ENCODE data around the gene TXLNG.
"Not testable (repeated sequence)": the region's sequence is repeated elsewhere in the genome, so short reads cannot be mapped to it uniquely, and the experiment has no call there.

The TXLNG gene

DNA sequence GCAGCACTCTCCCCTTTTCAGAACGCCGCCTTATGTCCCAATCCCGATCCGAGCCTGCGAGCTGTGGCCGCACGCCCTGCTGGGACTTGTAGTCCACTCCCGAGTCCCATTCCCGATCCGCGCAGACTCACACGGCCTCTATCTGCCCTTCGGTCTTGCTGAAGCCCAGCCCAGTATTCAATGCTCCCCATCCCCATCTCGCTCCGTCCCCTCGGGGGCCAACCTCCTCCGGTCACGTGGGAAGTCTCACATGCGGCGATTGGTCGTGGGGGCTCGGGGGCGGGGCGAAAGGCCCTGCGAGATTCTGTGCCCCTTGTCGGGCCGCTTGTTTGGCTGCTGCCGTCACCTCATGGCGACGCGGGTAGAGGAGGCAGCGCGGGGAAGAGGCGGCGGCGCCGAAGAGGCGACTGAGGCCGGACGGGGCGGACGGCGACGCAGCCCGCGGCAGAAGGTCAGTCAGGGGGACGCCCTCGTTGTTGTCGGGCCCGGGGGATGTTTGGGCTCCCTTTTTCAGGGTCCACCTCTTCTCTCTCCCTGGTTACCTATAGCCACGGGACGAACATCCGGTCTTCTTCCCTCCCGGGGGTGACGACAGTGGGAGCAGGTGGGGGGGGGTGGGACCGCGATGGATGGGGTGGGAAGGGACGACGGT is at the start of gene TXLNG:
TSS of gene TXLNG (plus strand) at position 328 of the 652 bp plus-strand sequence. CDS start at position 350, 22 bp downstream.
- DNase-seq = peak; percentile 95 to 96

- no peak for DNase-seq
These were observed 49.2 kb upstream of the TXLNG start for GRCh38 chrX:16737024-16737423.

GRCh38 chrX:16739574-16739973 is 46.7 kb upstream of the TXLNG start:
- DNase-seq = no peak

GRCh38 chrX:16743604-16744325 is 42.5 kb upstream of the TXLNG start:
- no peak for DNase-seq

DNA sequence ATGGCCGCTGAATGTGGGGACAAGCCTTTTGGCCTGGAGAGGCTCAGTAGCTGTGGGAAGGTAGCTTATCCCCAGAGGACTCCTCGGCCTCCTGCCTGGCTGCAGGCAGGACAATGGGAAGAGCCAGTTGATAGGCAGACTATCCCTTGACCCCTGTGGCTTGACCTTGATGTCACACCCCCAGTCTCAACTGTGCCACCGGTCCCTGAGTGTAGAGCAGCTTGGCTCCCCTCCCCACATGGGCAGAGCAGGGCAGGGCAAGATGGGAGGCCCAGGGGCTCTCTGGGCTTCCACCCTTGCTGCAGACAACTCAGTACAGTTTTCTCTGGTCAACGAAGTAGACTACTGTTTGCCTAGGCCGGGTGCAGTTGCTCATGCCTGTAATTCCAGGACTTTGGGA is 41.2 kb upstream of the TXLNG start:
- no peak for DNase-seq

DNA sequence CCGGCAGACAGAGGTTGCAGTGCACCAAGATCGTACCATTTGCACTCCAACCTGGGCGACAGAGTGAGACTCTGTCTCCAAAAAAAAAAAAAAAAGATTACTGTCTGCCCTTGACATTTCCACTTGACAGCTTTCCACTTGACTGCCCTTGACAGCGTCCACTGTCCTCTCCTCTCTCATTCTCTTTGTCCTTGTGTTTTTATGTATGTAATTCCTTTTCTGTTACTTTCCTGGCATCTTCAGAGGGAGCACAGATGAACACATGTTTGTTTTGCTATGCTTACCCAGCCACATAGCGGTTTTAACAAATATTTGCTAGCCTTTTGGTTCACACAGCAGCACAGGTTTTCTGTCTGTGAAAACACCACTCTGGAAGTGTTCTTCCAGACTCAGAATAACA is 40.6 kb upstream of the TXLNG start:
- no peak for DNase-seq

DNA sequence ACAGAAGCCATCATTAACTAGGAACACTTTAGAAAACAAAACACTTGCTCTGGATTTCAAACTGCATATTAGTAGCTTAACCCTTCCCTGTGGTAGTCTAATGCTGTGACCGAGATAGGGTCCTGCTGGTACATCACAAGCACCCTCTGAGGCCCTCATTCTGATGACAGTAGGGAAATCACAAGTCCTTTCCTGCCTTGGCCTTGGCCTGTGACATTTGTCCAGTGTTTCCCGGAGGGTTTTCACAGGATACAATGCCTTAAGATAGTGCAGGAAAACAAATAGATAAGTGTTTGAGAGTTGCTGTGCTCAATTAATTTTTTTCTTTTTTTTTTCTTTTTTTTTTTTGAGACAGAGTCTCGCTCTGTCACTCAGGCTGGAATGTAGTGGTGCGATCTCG is 37.8 kb upstream of the TXLNG start:
- DNase-seq = no peak

DNA sequence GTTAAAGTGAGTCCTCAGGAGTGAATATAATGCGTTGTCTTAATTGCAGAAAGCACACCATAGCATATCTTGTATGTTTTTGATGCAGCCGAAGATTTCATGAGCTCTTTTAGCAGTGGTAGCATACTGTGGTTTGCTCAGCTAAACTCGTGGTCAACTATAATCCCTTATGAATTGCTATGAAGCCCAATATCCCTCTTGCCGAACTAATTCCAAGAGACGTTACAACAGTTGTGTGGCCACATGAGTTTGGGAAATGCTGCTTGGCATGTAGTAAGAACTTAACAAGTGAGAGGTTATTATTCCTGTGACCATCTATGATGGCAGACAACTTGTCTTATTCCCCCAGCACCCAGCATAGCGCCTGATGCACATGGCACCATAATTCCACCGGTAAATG is 36.1 kb upstream of the TXLNG start:
- no peak for DNase-seq

DNA sequence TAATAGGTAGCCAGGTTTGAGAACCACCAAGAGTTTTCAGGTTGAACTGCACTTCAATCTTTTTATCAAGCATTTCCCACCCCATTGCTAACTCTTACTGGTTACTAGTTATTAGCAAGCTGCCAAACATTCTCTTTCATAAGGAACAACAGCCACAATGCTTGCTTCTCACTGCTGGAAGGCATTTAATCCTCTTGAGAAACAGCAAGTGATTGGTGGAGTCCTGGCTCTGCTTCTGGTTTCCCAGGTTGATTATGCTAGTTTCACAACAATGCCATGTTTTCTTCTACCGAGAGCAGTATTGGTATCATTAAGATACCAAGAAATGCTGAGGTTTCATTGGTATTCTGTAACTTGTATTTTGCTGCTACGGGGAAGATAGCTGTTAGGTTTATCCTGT is 32.2 kb upstream of the TXLNG start:
- no peak for DNase-seq

- DNase-seq = no peak
These were observed 29.5 kb upstream of the TXLNG start for GRCh38 chrX:16756724-16757123.

DNA sequence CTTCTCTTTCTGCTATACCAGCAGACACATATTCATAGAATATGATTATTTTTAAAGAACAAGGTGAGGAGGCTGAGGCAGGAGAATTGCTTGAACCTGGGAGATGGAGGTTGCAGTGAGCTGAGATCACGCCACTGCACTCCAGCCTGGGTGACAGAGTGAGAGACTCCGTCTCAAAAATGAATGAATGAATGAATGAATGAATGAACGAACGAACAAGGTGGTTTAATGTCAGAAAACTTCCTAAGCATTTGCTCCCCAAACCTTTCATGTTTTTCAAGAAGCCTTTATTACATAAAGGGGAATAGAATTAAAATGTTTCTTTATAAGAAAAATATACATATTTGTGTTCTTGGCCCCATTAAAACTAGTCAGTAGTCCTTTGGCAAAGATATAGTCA is 24.8 kb upstream of the TXLNG start:
- not testable (repeated sequence) for DNase-seq

DNA sequence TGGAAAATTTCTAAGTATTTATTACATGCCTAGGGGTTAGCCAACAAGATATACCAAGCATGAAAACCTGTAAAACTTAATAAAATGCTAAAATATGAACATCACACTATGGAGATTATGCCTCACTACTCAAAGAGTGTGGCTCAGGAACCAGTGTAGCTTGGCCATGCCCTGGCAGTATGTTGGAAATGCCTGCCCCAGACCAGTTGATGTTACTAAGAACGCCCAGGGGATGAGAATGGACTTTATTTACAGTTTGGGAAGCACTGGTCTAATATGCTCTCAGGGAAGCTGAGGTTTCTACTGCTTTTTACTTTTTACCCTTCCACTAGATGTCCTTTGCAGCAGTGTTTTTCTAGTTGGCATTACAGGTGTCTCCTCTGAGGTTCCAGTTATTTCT is 23.7 kb upstream of the TXLNG start:
- no peak for DNase-seq

GRCh38 chrX:16765594-16765993 is 20.7 kb upstream of the TXLNG start:
- no peak for DNase-seq

GRCh38 chrX:16770970-16771482 is 15.2 kb upstream of the TXLNG start:
- DNase-seq = no peak

DNA sequence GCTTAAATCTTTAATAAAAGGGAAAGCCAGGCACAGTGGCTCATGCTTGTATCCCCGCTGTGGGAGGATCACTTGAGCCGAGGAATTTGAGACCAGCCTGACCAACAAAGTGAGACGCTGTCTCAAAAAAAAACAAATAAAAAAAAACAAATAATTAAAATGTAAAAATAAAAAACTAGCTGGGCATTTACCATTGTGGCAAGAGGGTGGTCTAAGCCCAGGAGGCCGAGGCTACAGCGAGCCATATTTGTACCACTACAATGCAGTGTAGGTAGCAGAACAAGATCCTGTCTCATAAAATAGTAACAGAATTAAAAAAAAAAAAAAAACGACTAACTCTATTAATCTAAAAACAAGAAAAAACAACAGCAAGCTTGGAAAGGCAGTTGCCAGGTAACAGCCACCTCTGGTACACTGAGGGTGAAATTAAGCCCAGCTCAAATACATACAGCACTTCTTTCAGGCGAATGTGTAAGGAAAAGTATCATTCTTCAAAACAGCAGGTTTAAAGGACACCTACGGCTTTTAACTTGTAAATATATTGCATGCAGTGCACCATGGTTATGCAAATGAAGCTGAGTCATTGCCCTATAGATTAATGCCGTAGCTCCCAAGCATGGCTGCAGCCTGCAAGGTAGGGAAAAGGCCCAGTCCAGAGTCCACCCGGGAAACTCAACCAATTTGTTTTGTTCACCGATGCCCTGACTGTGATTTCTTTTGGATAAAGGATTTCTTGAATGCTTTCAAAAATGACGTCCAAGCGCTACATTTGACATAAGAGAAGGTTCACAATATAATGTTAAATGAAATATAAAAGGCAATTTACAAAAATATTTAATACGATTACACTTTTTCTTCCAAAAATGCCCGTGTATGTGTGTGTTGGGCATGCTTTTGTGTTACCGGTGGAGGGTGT is 14.5 kb upstream of the TXLNG start:
- no peak for DNase-seq

- DNase-seq = no peak
These were observed 13.8 kb upstream of the TXLNG start for GRCh38 chrX:16772460-16772859.

- no peak for DNase-seq
These were observed 11.5 kb upstream of the TXLNG start for GRCh38 chrX:16774746-16775145.

DNA sequence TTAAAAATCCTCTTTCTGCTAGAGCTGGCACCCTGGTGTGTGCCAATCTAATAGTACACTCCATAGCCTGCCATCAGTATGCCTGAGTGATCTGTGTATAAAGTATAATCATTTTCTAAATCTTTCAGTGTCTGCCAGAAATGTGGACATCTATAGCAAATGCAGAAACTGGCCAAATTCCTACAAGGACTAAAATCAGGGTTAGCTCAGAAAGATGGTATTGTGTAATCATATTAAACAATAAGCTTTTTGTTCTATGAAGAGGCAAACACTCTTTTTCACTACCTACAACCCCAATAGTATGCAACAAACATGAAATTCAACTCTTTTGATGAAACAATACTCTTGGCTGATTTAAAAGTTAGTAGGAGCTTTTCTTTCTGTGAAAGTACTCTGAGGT is 7.7 kb upstream of the TXLNG start:
- DNase-seq = no peak

DNA sequence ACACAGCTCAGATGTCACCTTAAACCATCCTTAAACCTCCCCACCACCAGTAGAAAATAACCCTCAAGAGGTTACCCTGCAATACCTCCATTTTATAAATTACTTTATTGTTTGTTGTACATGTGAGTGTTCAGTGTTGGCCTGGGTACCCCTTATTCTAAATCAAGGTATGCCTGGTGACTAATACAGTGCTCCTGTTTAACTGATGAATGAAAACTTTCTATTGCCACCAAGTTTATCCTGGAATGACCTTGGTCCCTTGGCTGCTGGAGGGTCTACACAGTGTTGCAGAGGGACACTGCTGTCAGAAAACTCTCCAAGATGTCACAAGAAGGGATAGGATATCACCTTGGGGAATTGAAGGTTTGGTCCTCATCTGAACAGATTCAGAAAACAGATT is 7.3 kb upstream of the TXLNG start:
- DNase-seq = no peak

- DNase-seq = not testable (repeated sequence)
These were observed 6.5 kb upstream of the TXLNG start for GRCh38 chrX:16779815-16780214.

DNA sequence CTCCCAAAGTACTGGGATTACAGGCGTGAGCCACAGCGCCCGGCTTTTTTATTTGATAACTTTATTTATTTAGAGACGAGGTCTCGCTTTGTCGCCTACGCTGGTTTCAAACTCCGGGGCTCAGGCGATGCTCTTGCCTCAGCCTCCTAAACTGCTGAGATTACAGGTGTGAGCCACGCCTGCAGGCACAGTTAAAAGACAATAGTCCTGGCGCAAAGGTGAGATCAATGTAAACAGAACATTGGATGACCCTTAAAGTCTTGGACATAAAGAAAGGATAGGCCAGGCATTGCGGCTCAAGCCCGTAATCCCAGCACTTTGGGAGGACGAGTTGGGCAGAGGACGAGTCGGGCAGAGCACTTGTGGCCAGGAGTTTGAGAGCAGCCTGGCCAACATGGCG is 2.8 kb upstream of the TXLNG start:
- no peak for DNase-seq

- DNase-seq = not testable (repeated sequence)
These were observed 1.8 kb upstream of the TXLNG start for GRCh38 chrX:16784440-16784839.
